NOMO-1 (cell line): ENCODE data around the gene NRP2.

Experiments
- DNase-seq, 2 experiments: peaks; one replicate each; lab custom pipeline; 2025; ENCODE audit not compliant: unreplicated experiment in 2 of 2; lab: John Stamatoyannopoulos, UW

Gene NRP2

GRCh38 chr2:205704127-205704741, 21.9 kb downstream of the NRP2 start:
- no peak for DNase-seq

DNA sequence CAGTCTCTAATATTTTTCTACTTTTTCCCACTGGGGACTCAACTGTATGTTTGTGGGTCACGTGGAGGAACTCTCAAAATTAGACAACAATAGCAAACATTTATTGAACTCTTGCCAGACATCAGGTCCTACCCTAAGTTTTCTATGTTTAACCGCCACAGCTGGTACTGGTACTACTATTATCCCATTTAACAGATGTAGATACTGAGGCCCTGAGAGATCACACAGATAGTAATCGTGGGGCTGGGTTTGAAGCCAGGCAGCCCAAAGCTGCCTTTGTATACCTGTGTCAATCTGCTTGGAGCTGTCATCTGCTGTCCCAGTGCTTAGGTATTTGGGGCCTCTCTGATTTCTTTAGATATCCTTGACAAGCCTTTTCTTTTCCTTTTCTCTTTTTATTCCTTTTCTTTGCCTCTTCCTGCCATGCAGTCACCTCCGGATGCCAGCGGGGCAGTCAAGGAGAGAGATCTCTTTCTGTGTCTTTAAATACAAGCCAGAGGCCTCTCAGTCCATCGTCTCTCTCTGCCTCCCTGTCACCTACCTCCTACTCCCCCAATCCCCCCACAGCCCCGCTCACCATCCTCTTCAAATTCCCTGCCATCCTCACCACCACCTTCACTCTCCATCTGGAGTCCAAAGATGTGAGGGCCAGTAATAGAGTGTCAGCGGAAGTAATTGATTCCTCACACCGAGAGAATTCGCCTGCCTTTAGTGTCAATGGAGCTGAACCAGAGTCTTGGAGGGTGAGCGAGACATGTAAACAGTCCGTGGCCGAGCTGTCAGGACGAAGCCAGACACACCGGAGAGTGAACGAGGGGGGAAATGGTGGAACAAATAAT, 23.4 kb downstream of the NRP2 start:
- no peak for DNase-seq

GRCh38 chr2:205706769-205707381, 24.6 kb downstream of the NRP2 start:
- peak; percentile 43 to 92 for DNase-seq

GRCh38 chr2:205708231-205708631, 25.9 kb downstream of the NRP2 start:
- DNase-seq = no peak

DNA sequence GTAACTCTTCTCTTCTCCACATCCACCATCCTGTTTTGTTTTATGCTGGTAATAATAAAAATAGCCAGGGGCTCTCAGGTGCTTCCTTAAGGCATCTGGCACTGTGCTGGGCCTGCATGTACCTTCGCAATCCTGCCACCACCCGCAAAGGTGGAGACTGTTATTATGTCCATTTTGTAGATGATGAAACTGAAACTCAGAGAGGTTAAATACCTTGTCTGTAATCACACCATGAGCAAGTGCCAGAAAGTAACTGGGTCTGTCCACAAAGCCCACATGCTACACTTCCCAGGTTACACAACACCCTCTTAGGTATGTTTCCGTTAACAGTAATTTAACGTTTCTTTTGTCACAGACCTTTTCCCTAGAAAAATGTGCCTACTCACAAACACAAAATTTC, 27.0 kb downstream of the NRP2 start:
- no peak for DNase-seq

DNA sequence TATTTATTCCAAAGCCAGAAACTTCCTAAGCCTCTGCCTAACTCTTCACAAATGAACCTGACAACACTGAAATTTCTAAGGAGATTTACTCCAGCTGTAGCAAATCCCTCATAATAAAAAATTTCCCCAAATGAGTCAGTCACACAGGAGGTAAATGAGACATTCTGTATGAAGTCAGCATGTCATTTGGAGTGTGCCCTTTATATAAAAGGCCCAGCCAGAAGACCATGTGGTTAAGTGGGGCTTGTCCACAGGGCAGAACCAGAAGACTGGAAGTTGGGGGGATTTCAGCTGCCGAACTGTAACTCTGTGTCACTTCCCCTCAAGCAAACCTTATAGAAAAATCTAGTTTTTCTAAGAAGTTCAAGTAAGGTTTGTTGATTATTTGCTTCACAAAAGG, 30.2 kb downstream of the NRP2 start:
- DNase-seq = no peak

- DNase-seq = no peak
Observed at GRCh38 chr2:205713086-205713485, 30.8 kb downstream of the NRP2 start.

GRCh38 chr2:205714058-205714776, 31.9 kb downstream of the NRP2 start:
- peak; percentile 38 to 57 for DNase-seq

DNA sequence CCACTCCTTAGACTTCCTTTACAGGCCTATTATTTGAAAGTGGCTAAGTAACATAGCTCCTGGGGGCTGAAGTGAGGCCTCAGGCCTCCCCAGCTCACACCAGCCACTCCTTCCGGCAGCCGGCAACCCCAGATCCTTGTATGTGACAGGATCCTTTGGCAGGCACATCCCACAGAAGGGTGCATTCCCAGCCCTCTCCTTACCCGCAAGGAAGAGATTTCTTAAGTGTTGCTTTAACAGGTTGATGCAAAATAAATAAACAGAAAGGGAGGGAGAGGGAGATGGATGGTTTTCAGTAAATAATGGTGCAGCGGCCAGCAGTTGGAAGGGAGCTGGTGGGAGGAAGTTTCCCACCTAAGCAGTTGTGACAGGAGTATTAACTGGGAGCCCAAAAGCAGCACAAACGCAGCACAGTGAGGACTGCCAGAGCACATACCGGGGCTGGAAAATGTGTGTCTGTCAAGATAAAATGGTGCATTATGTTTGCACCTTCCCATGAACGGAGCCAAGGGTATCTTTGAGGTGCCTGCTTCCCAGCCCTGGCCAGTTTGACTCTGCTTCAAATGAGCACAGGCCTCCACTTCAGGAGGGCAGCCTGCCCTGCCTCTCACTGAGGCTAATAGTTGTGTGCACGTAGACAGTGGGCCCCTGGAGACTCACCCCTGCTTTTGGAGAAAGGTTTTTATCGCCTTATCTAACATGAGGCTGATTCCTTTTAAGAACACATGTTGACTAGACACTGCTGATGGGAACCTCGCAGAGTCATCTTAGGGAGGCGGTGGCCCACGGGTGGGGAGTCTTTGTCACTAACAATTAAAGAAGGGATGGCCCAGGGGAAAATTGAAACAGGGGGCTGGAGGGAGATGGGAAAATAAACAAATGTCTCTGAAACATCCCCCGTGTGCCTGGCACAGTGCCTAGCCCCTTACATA, 32.8 kb downstream of the NRP2 start:
- no peak for DNase-seq

- no peak for DNase-seq
Observed at GRCh38 chr2:205715831-205716525, 33.7 kb downstream of the NRP2 start.

DNA sequence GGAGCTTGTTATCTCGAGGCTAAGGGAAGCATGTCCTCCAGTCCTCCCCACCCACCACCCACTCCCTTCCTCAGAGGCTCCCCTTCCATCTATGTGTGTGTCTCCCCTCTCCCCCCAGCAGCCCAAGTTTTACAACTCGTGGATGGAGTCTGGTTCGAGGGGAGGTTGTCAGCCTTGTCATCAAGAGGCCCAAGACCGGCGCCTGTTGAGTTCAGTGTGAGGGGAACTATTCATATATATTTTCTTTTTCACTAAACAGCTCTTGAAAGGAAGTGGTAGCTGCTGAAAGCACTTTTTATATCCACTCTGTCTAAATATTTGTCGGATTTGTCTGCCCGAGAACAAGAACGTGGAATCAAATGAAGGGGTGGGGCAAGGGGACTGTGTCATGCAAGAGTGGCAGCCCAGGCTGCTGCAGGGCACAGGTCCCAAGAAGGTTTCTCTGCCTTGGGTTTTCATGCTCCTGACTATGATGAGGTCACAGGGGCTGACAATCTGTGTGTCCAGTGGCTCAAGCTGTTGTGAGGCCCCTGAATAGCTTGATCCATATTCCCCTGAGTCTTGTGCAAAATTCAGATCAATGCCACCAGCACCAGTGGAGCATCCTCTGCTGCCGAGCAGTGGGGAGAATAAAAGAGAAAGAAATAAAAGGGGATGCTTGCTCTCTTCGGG, 35.0 kb downstream of the NRP2 start:
- DNase-seq = no peak

DNA sequence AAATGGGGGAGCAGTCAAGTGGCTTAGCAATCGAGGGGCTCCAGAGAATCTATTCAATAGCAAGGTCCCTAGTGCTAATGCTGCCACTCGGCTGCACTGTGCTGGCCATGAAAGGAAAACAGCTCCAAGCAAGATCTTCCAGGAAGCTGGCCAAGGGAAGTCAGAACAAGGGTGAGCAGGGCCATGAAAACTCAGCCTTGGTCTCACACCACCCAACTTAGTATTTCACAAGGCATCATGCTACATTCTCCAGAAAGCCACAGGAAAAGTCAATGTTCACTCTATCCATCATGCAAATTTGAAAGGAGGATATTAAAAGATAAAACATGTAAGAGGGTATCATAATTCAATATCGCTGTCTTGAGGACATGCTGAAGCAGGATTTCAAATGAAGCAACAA, 35.7 kb downstream of the NRP2 start:
- no peak for DNase-seq

DNA sequence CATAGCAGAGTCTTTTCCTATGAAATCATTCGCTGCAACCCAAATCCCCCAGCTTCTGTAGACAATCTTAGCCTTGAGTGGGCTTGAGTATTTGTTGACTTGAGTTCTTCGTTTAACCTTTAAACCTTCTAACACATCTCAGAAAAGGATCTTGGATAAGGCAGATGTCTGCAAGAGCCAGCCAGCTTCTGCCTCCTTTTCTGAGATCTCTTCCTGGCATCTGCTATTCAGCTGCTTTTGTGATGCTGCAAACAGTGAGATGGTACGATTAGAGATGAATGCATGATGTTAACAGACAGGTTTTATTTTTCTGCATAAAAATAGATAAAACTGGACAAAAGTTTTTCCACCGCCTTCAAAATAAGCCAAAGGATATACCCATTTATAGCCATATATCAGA, 37.5 kb downstream of the NRP2 start:
- no peak for DNase-seq

GRCh38 chr2:205720451-205720902, 38.2 kb downstream of the NRP2 start:
- no peak for DNase-seq

DNA sequence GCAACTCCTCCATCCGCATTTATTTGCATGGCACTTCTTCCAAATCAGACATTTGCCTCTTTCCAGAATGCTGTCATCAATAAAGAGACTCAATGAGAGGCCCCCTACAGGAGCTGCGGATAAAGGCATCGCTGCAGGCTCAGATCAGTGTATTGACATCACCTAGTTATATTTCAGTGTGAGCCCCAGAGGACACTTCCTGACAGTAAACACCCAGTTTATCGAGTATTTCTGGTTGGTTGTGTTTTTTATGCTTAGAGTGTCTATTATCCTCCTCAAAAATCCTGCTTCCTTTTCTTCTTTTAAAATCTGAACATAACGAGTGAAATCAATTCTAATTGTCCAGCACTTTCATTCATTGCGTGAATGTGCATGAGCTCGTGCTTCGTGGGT, 38.8 kb downstream of the NRP2 start:
- DNase-seq = no peak

DNA sequence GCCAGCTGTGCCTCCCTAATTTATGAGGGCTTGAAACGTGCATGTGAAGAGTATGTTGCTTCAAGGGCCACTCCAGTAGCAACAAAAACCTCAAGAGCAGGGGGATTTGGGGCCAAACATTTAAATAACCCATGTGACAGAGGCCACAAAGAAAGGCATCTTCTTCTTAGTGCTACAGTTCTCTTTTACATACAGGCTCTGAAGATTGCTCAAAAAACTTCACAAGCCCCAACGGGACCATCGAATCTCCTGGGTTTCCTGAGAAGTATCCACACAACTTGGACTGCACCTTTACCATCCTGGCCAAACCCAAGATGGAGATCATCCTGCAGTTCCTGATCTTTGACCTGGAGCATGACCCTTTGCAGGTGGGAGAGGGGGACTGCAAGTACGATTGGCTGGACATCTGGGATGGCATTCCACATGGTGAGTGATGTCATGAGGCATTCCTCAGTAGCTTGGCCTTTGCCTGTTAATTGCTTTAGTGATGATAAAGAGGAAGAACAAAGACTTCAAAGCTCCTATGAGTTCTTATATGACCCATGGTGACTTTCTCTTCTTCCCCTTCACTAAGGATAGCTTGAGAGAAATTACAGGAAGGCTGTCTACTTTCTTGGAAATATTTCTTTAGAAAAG, 40.1 kb downstream of the NRP2 start:
- DNase-seq = peak in 1 of 2 experiments; percentile 72

GRCh38 chr2:205723179-205723578, 40.9 kb downstream of the NRP2 start:
- no peak for DNase-seq

DNA sequence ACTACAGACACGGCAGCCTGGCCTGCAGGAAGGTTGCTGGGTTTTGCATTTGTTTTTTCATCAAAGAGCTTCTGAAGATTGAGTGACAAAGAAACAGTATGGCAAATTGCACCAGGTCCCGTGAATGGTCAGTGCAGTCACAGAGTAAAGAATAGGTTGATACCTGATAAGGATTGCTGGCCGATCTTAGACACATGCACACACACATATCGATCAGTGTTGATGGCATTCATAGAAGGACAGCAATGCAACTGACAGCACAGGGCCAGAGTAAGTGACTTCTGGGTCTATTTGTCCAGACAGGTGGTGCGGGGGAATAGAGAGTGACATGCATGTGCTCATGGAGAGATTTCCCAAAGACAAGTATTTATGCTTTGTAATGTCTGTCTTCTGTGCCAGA, 42.8 kb downstream of the NRP2 start:
- DNase-seq = no peak

GRCh38 chr2:205726506-205726905, 44.2 kb downstream of the NRP2 start:
- no peak for DNase-seq
